PFSK-1 (cell line): Measurements from ENCODE around the gene GPR26.

Source experiments
- FOXP2 ChIP-seq: optimal IDR thresholded peaks from 2 replicates; pipeline ENCODE3; 2011; ENCODE audit warnings: borderline replicate concordance, control low read depth, inconsistent platforms; ENCODE audit not compliant: insufficient read depth; ENCODE audit errors: extremely low read length, extremely low read depth
- POLR2AphosphoS5 ChIP-seq: IDR thresholded peaks from 2 replicates; pipeline ENCODE4 v1.6.1; 2012; ENCODE audit warnings: low read depth, mild to moderate bottlenecking, control low read depth, low read length, moderate library complexity
- SIN3A ChIP-seq: IDR thresholded peaks from 2 replicates; pipeline ENCODE4 v1.6.1; 2012; ENCODE audit warnings: mild to moderate bottlenecking, low read length, moderate library complexity, borderline replicate concordance; ENCODE audit not compliant: insufficient read depth
- TAF1 ChIP-seq: IDR thresholded peaks from 2 replicates; pipeline ENCODE4 v1.6.1; 2012; ENCODE audit warnings: low read length, control low read depth, borderline replicate concordance; ENCODE audit not compliant: insufficient read depth
- TF ChIP-seq, protein P1 (sequence below), 2 experiments: IDR thresholded peaks; 2 replicates each; pipeline versions ENCODE4 v1.6.1 to v1.8.0; 2011 to 2012; ENCODE audit warnings: low read depth in 2 of 2, low read length in 2 of 2, control low read depth in 1 of 2, inconsistent platforms in 1 of 2, mild to moderate bottlenecking in 1 of 2, moderate library complexity in 1 of 2; ENCODE audit not compliant: insufficient read depth in 1 of 2

GPR26 gene

DNA sequence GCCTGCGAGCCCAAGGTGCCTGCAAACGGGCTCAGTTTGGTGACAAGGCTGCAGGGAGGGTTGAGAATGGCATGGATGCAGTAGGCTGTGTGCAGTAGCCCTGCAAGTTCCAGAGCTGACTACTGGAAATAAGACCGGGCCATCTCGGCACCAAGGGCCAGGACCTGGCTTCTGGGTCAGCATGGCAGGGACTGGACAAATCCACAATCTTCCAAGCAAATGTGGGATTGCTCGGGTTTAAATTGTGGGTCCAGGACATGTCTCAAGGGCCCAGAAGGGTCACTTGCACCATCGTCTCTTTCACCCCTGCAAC, 78.0 kb downstream of the GPR26 start:
- TF ChIP-seq TAF1 (no peak), FOXP2 (no peak), SIN3A (no peak), POLR2AphosphoS5 (no peak)
- TF ChIP-seq, protein P1, sequence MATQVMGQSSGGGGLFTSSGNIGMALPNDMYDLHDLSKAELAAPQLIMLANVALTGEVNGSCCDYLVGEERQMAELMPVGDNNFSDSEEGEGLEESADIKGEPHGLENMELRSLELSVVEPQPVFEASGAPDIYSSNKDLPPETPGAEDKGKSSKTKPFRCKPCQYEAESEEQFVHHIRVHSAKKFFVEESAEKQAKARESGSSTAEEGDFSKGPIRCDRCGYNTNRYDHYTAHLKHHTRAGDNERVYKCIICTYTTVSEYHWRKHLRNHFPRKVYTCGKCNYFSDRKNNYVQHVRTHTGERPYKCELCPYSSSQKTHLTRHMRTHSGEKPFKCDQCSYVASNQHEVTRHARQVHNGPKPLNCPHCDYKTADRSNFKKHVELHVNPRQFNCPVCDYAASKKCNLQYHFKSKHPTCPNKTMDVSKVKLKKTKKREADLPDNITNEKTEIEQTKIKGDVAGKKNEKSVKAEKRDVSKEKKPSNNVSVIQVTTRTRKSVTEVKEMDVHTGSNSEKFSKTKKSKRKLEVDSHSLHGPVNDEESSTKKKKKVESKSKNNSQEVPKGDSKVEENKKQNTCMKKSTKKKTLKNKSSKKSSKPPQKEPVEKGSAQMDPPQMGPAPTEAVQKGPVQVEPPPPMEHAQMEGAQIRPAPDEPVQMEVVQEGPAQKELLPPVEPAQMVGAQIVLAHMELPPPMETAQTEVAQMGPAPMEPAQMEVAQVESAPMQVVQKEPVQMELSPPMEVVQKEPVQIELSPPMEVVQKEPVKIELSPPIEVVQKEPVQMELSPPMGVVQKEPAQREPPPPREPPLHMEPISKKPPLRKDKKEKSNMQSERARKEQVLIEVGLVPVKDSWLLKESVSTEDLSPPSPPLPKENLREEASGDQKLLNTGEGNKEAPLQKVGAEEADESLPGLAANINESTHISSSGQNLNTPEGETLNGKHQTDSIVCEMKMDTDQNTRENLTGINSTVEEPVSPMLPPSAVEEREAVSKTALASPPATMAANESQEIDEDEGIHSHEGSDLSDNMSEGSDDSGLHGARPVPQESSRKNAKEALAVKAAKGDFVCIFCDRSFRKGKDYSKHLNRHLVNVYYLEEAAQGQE (IDR thresholded peaks at IDR 0.05; ENCODE audit: insufficient read depth in 1 of 2, low read depth in 2 of 2, low read length in 2 of 2), result no peak
